ENCODE data around the gene DDT. TPM values are rescaled to one million over a fixed set of nuclear protein-coding genes. Genes with fewer than 3 reads are reported as not detected.
"Not testable (repeated sequence)": the region's sequence is repeated elsewhere in the genome, so short reads cannot be mapped to it uniquely, and the experiment has no call there.

DDT gene
- total RNA-seq, 1 experiment from 2014 or later: 101 TPM

GRCh38 chr22:23970816-23971486 lies 3.3 kb downstream of the DDT start:
- Mint-ChIP-seq H3K4me3 (ENCODE audit: low read depth, unreplicated experiment) (no peak overlapping the region), H3K36me3 (ENCODE audit: insufficient read depth, unreplicated experiment) (peaks cover 22% of the 10 kb centered on the region), H3K27me3 (ENCODE audit: unreplicated experiment) (no peaks in the 10 kb centered on the region), H3K4me1 (ENCODE audit: low read depth, unreplicated experiment) (peaks cover 27% of the 10 kb centered on the region), H3K27ac (ENCODE audit: unreplicated experiment) (peak overlapping the region; percentile 3), H3K9me3 (ENCODE audit: low read depth, unreplicated experiment) (no peaks in the 10 kb centered on the region)
- CTCF ChIA-PET: interaction anchor here (0.5 kb wide), 1 partner anchor 42 kb away, joined by 3 read pairs; no protein-coding TSS in a partner anchor
- intact Hi-C loops (cut with micrococcal nuclease; ENCODE audit: unreplicated experiment): no loop called here
- TF ChIP-seq, protein P1, sequence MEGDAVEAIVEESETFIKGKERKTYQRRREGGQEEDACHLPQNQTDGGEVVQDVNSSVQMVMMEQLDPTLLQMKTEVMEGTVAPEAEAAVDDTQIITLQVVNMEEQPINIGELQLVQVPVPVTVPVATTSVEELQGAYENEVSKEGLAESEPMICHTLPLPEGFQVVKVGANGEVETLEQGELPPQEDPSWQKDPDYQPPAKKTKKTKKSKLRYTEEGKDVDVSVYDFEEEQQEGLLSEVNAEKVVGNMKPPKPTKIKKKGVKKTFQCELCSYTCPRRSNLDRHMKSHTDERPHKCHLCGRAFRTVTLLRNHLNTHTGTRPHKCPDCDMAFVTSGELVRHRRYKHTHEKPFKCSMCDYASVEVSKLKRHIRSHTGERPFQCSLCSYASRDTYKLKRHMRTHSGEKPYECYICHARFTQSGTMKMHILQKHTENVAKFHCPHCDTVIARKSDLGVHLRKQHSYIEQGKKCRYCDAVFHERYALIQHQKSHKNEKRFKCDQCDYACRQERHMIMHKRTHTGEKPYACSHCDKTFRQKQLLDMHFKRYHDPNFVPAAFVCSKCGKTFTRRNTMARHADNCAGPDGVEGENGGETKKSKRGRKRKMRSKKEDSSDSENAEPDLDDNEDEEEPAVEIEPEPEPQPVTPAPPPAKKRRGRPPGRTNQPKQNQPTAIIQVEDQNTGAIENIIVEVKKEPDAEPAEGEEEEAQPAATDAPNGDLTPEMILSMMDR (IDR thresholded peaks at IDR 0.05; ENCODE audit: unreplicated experiment): no peak
- DNase-seq: no peak
- no TSS peak for BruUV-seq (replicated peaks)

- Mint-ChIP-seq H3K4me3 (ENCODE audit: low read depth, unreplicated experiment) (peak overlapping the region; percentile 1), H3K4me1 (ENCODE audit: low read depth, unreplicated experiment) (peaks cover 27% of the 10 kb centered on the region), H3K27ac (ENCODE audit: unreplicated experiment) (peak overlapping the region; percentile 3), H3K27me3 (ENCODE audit: unreplicated experiment) (no peaks in the 10 kb centered on the region), H3K36me3 (ENCODE audit: insufficient read depth, unreplicated experiment) (peaks cover 22% of the 10 kb centered on the region), H3K9me3 (ENCODE audit: low read depth, unreplicated experiment) (no peaks in the 10 kb centered on the region)
- TF ChIP-seq, protein P1 (IDR thresholded peaks at IDR 0.05; ENCODE audit: unreplicated experiment): no peak
- CTCF ChIA-PET: no interaction called here
- DNase-seq: no peak
- BruUV-seq (replicated peaks): TSS peak; percentile 6
- intact Hi-C loops (cut with micrococcal nuclease; ENCODE audit: unreplicated experiment): no loop called here
Observed at GRCh38 chr22:23970201-23970641, 4.0 kb downstream of the DDT start.

GRCh38 chr22:23969071-23969470 lies 5.2 kb downstream of the DDT start:
- intact Hi-C loops (cut with micrococcal nuclease; ENCODE audit: unreplicated experiment): no loop called here
- Mint-ChIP-seq H3K27me3 (ENCODE audit: unreplicated experiment) (no peaks in the 10 kb centered on the region), H3K9me3 (ENCODE audit: low read depth, unreplicated experiment) (no peaks in the 10 kb centered on the region), H3K36me3 (ENCODE audit: insufficient read depth, unreplicated experiment) (peaks cover 22% of the 10 kb centered on the region), H3K27ac (ENCODE audit: unreplicated experiment) (no peak overlapping the region), H3K4me1 (ENCODE audit: low read depth, unreplicated experiment) (peaks cover 27% of the 10 kb centered on the region), H3K4me3 (ENCODE audit: low read depth, unreplicated experiment) (no peak overlapping the region)
- CTCF ChIA-PET: no interaction called here
- no peak for DNase-seq
- TF ChIP-seq, protein P1 (IDR thresholded peaks at IDR 0.05; ENCODE audit: unreplicated experiment): no peak
- BruUV-seq (replicated peaks): no TSS peak

- Mint-ChIP-seq H3K4me1 (ENCODE audit: low read depth, unreplicated experiment) (peaks cover 21% of the 10 kb centered on the region), H3K36me3 (ENCODE audit: insufficient read depth, unreplicated experiment) (peaks cover 18% of the 10 kb centered on the region)
- BruUV-seq (replicated peaks); intact Hi-C loops (cut with micrococcal nuclease; ENCODE audit: unreplicated experiment); H3K27ac Mint-ChIP-seq (ENCODE audit: unreplicated experiment); DNase-seq; CTCF ChIA-PET; H3K4me3 Mint-ChIP-seq (ENCODE audit: low read depth, unreplicated experiment); H3K27me3 Mint-ChIP-seq (ENCODE audit: unreplicated experiment); H3K9me3 Mint-ChIP-seq (ENCODE audit: low read depth, unreplicated experiment): not testable (repeated sequence)
Observed at GRCh38 chr22:23966568-23966967, 7.7 kb downstream of the DDT start, which contains the start of gene DDTL. Gene DDTL, plus strand, starts transcription at chr22:23966888. Its CDS starts 27 bp downstream, at chr22:23966915.

- H3K4me3 Mint-ChIP-seq (ENCODE audit: low read depth, unreplicated experiment); intact Hi-C loops (cut with micrococcal nuclease; ENCODE audit: unreplicated experiment); H3K27ac Mint-ChIP-seq (ENCODE audit: unreplicated experiment); DNase-seq; H3K9me3 Mint-ChIP-seq (ENCODE audit: low read depth, unreplicated experiment); H3K27me3 Mint-ChIP-seq (ENCODE audit: unreplicated experiment); CTCF ChIA-PET; BruUV-seq (replicated peaks): not testable (repeated sequence)
- Mint-ChIP-seq H3K4me1 (ENCODE audit: low read depth, unreplicated experiment) (peaks cover 19% of the 10 kb centered on the region), H3K36me3 (ENCODE audit: insufficient read depth, unreplicated experiment) (peaks cover 14% of the 10 kb centered on the region)
Observed at GRCh38 chr22:23966094-23966493, 8.1 kb downstream of the DDT start.

DNA sequence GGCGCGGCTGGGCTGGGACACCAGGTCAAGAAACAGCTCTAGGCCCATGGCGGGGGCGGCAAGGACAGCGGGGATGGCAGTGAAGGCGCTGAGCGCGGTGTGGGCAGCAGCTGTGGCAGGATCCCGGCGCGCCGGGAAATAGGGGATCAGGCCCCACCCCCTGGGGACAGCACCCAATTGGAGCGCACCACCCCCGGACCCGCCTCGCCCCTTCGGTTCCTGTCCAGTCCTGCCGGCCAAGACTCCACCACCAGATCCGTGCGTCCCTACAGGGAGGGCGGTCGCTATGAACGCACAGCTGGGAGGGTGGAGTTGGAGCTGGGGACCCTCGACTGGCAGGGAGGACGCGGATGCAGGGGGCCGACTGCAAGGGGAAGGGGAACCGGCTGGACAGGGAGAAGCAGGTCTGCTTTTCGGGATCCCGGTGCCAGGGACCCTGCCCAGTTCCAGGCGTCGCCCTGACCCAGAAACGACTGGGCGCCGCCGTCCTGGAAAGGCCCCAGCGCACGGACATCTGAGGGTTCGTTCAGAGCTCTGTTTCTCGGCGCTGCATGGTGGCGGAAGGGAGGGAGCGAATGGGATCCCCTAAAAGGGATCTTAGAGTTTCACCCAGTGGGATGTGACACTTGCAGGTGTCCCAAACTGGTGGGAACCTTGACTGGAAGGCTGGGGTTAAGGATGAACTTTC lies 13.0 kb downstream of the DDT start, which contains the start of gene GSTT2B:
Gene GSTT2B, minus strand, starts transcription at position 112 of the 688 bp plus-strand sequence. Its CDS starts 64 bp downstream, at position 48.
- DNase-seq; H3K27ac Mint-ChIP-seq (ENCODE audit: unreplicated experiment); H3K4me1 Mint-ChIP-seq (ENCODE audit: low read depth, unreplicated experiment); H3K4me3 Mint-ChIP-seq (ENCODE audit: low read depth, unreplicated experiment); intact Hi-C loops (cut with micrococcal nuclease; ENCODE audit: unreplicated experiment); H3K9me3 Mint-ChIP-seq (ENCODE audit: low read depth, unreplicated experiment); H3K36me3 Mint-ChIP-seq (ENCODE audit: insufficient read depth, unreplicated experiment); BruUV-seq (replicated peaks); H3K27me3 Mint-ChIP-seq (ENCODE audit: unreplicated experiment); CTCF ChIA-PET: not testable (repeated sequence)
